SK-N-SH (cell line): Measurements from ENCODE around the gene TMEM200C. TPM values are rescaled to one million over a fixed set of nuclear protein-coding genes. Genes with fewer than 3 reads are reported as not detected.

ENCODE experiments used
- CTCF ChIA-PET: fragments of 300-600, 350-600 bp; formaldehyde crosslinking; extraction: SDS; loops from one replicate; lab custom pipeline; 2021; lab: Yijun Ruan, JAX
- POLR2A ChIA-PET: fragments of 350-600 bp; sonication (Branson Sonifier 250); formaldehyde crosslinking; extraction: SDS; loops from one replicate; lab custom pipeline; 2020; ENCODE audit warnings: antibody characterized with exemption, inconsistent platforms; lab: Yijun Ruan, JAX
- DNase-seq: peaks from one replicate; pipeline ENCODE4 v3.0.0; 2012
- H2AFZ ChIP-seq: fragments of 200-600 bp; sonication (generic); 2 replicates; pipeline ENCODE4 v1.8.1; 2016; ENCODE audit warnings: antibody characterized with exemption, mild to moderate bottlenecking, low read depth
- H3F3A ChIP-seq: fragments of 200-600 bp; sonication (generic); replicated peaks from 2 replicates; pipeline ENCODE3; 2016; ENCODE audit warnings: antibody characterized with exemption, mild to moderate bottlenecking; ENCODE audit not compliant: insufficient read depth
- H3K27ac ChIP-seq, 2 experiments: fragments of 200-500 bp in 1 of 2; fragments of 200-600 bp in 1 of 2; sonication (Bioruptor generic) in 1 of 2; sonication (generic), shearing (Covaris generic) in 1 of 2; 2 replicates each; pipeline versions ENCODE4 v1.5.1 to v1.6.1; 2014 to 2016; ENCODE audit warnings: low read depth in 2 of 2, inconsistent platforms in 1 of 2, low read length in 1 of 2, mild to moderate bottlenecking in 1 of 2, mixed read lengths in 1 of 2
- H3K27me3 ChIP-seq: fragments of 200-600 bp; sonication (generic), shearing (Covaris generic); 2 replicates; pipeline ENCODE4 v1.6.1; 2016; ENCODE audit warnings: mixed run types; ENCODE audit not compliant: insufficient read depth
- H3K36me3 ChIP-seq, 2 experiments: fragments of 200-500 bp in 1 of 2; fragments of 200-600 bp in 1 of 2; sonication (Bioruptor generic) in 1 of 2; sonication (generic) in 1 of 2; replicated peaks in 1 of 2; 2 replicates each; pipeline versions ENCODE3 to v1.5.1; 2014 to 2016; ENCODE audit warnings: low read length in 1 of 2, mild to moderate bottlenecking in 1 of 2; ENCODE audit not compliant: insufficient read depth in 2 of 2, control insufficient read depth in 1 of 2
- H3K4me1 ChIP-seq, 2 experiments: fragments of 200-500 bp in 1 of 2; fragments of 200-600 bp in 1 of 2; sonication (Bioruptor generic) in 1 of 2; sonication (generic), shearing (Covaris generic) in 1 of 2; 2 replicates each; pipeline versions ENCODE4 v1.5.1 to v1.6.1; 2014 to 2016; ENCODE audit warnings: low read depth in 1 of 2, low read length in 1 of 2, mixed run types in 1 of 2; ENCODE audit not compliant: insufficient read depth in 2 of 2, control insufficient read depth in 1 of 2
- H3K4me2 ChIP-seq: fragments of 200-600 bp; sonication (generic), shearing (Covaris generic); 2 replicates; pipeline ENCODE4 v1.6.1; 2017; ENCODE audit warnings: mixed run types
- H3K4me3 ChIP-seq, 2 experiments: fragments of 200-500 bp in 1 of 2; fragments of 200-600 bp in 1 of 2; sonication (Bioruptor generic) in 1 of 2; sonication (generic), shearing (Covaris generic) in 1 of 2; 2 replicates each; pipeline versions ENCODE4 v1.5.1 to v1.8.1; 2014 to 2016; ENCODE audit warnings: low read depth in 2 of 2, inconsistent platforms in 1 of 2, low read length in 1 of 2, mild to moderate bottlenecking in 1 of 2, mixed read lengths in 1 of 2, moderate library complexity in 1 of 2
- H3K79me2 ChIP-seq: fragments of 200-600 bp; sonication (generic); 2 replicates; pipeline ENCODE4 v1.8.1; 2017; ENCODE audit warnings: mild to moderate bottlenecking; ENCODE audit not compliant: insufficient read depth
- H3K9ac ChIP-seq: fragments of 200-600 bp; sonication (generic); 2 replicates; pipeline ENCODE4 v1.6.1; 2017; ENCODE audit warnings: mixed run types
- H3K9me2 ChIP-seq: fragments of 200-600 bp; sonication (generic); 2 replicates; pipeline ENCODE4 v1.6.1; 2017; ENCODE audit warnings: mixed run types
- H3K9me3 ChIP-seq: fragments of 200-600 bp; sonication (generic); 2 replicates; pipeline ENCODE4 v1.6.1; 2017; ENCODE audit warnings: mixed run types, mild to moderate bottlenecking, moderate library complexity
- H4K20me1 ChIP-seq: fragments of 200-600 bp; sonication (generic); 2 replicates; pipeline ENCODE4 v1.6.1; 2017; ENCODE audit warnings: mild to moderate bottlenecking, mixed run types; ENCODE audit not compliant: insufficient read depth
- CHD2 ChIP-seq: fragments of 150-350 bp; IDR thresholded peaks from 2 replicates; pipeline ENCODE4 v1.6.1; 2018; ENCODE audit warnings: low read length; ENCODE audit not compliant: partially characterized antibody
- ELF1 ChIP-seq: IDR thresholded peaks from 2 replicates; pipeline ENCODE4 v1.4.0; 2012
- EP300 ChIP-seq, 2 experiments: IDR thresholded peaks; 2 replicates each; pipeline versions ENCODE4 v1.4.0 to v1.6.1; 2012; ENCODE audit warnings: borderline replicate concordance in 1 of 2, low read depth in 1 of 2, low read length in 1 of 2
- FOXJ3 ChIP-seq: sonication (generic); formaldehyde crosslinking; IDR thresholded peaks from 2 replicates; pipeline ENCODE4 v1.5.1; 2020; ENCODE audit warnings: mild to moderate bottlenecking, missing genetic modification reagents
- GATA2 ChIP-seq: sonication (generic); formaldehyde crosslinking; IDR thresholded peaks from 2 replicates; pipeline ENCODE4 v1.5.0; 2020; ENCODE audit warnings: mild to moderate bottlenecking, missing genetic modification reagents
- MEF2A ChIP-seq: IDR thresholded peaks from 2 replicates; pipeline ENCODE4 v1.4.0; 2012; ENCODE audit warnings: low read depth, borderline replicate concordance
- NFIC ChIP-seq: IDR thresholded peaks from 2 replicates; pipeline ENCODE4 v1.4.0; 2012; ENCODE audit warnings: borderline replicate concordance
- POLR2AphosphoS5 ChIP-seq: IDR thresholded peaks from 2 replicates; pipeline ENCODE4 v1.6.1; 2012; ENCODE audit warnings: low read depth, low read length
- RXRA ChIP-seq: IDR thresholded peaks from 2 replicates; pipeline ENCODE4 v1.4.0; 2012; ENCODE audit warnings: low read depth, mild to moderate bottlenecking, borderline replicate concordance
- SIN3A ChIP-seq: IDR thresholded peaks from 2 replicates; pipeline ENCODE4 v1.6.1; 2012; ENCODE audit warnings: low read depth, mild to moderate bottlenecking, low read length, moderate library complexity, borderline replicate concordance
- SMC3 ChIP-seq: IDR thresholded peaks from 2 replicates; pipeline ENCODE4 v1.6.1; 2012; ENCODE audit warnings: low read depth, low read length, improper control_type of control experiment
- TCF12 ChIP-seq: IDR thresholded peaks from 2 replicates; pipeline ENCODE4 v1.4.0; 2012
- YY1 ChIP-seq: IDR thresholded peaks from 2 replicates; pipeline ENCODE4 v1.4.0; 2012; ENCODE audit warnings: low read depth, mild to moderate bottlenecking
- WGBS: methylation state at CpG from one replicate; pipeline ENCODE4 v1.1.6; 2017; ENCODE audit warnings: low lambda C conversion rate; 5-methylcytosine and 5-hydroxymethylcytosine counted together
- polyA plus RNA-seq, 3 experiments: library from polyadenylated mRNA; depleted of rRNA; stranded (reverse); fragments of >200 nt; gene quantifications; 2 replicates each; pipeline ENCODE4 v1.2.3, GENCODE V29; 2012
- small RNA-seq, 7 experiments: library from RNA; depleted of rRNA; stranded (forward); fragments of <200 nt; gene quantifications; one replicate each; pipeline ENCODE3, GENCODE V24; 2012
- TF ChIP-seq, protein P1 (sequence below): IDR thresholded peaks from 2 replicates; pipeline ENCODE4 v1.4.0; 2012; ENCODE audit warnings: low read depth, borderline replicate concordance
- TF ChIP-seq, protein P2 (sequence below): fragments of 150-350 bp; IDR thresholded peaks from 2 replicates; pipeline ENCODE4 v1.6.1; 2016; ENCODE audit warnings: mild to moderate bottlenecking, low read depth, low read length
- TF ChIP-seq, protein P3 (sequence below): IDR thresholded peaks from 2 replicates; pipeline ENCODE4 v1.4.0; 2012; ENCODE audit warnings: low read depth
- TF ChIP-seq, protein P4 (sequence below): IDR thresholded peaks from 2 replicates; pipeline ENCODE4 v1.6.1; 2012; ENCODE audit warnings: mild to moderate bottlenecking, low read depth, low read length, moderate library complexity
- TF ChIP-seq, protein P5 (sequence below): fragments of 150-350 bp; IDR thresholded peaks from 2 replicates; pipeline ENCODE4 v1.6.1; 2017; ENCODE audit warnings: antibody characterized with exemption, low read length, low read depth, borderline replicate concordance

The TMEM200C gene
- polyA plus RNA-seq, 1 of the 3 experiments (the other 2 are of a cell fraction): not detected

DNA sequence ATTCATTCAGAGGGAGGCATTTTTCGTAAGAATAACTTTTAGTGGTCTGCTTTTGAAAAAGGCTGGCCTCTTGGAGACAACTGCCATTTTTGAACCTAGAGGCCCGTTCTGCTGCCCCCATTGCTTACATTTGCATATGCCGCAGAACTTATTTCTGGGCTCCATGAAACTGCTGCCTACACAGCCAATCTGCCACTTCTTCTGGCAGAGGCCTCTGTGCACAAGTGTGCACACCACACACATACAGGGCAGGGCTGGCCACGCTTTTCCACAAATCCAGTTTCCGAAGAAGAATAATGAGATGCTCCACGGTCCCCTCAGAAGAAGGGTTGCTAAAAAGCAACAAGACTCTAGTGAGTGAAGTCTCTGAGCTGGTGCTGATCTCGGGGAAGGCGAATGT lies 56.2 kb downstream of the TMEM200C start:
- Histone ChIP-seq H3K27me3 (no peaks in the 10 kb centered on the region), H3K4me1 (no peaks in the 10 kb centered on the region), H3K9me3 (no peaks in the 10 kb centered on the region), H3K36me3 (no peaks in the 10 kb centered on the region), H3K79me2 (no peaks in the 10 kb centered on the region), H3K9ac (no peak overlapping the region), H3K4me3 (no peak overlapping the region), H3K4me2 (no peak overlapping the region), H3K27ac (no peak overlapping the region), H4K20me1 (no peaks in the 10 kb centered on the region), H2AFZ (no peak overlapping the region), H3K9me2 (no peaks in the 10 kb centered on the region), H3F3A (no peaks in the 10 kb centered on the region)
- TF ChIP-seq NFIC (no peak), GATA2 (no peak), CHD2 (no peak), SIN3A (no peak), RXRA (no peak), YY1 (no peak), MEF2A (no peak), FOXJ3 (no peak), SMC3 (no peak), TCF12 (no peak), ELF1 (no peak), EP300 (IDR thresholded peaks at IDR 0.05; ENCODE audit: borderline replicate concordance in 1 of 2, low read depth in 1 of 2, low read length in 1 of 2) (no peak), POLR2AphosphoS5 (no peak)
- TF ChIP-seq, protein P1, sequence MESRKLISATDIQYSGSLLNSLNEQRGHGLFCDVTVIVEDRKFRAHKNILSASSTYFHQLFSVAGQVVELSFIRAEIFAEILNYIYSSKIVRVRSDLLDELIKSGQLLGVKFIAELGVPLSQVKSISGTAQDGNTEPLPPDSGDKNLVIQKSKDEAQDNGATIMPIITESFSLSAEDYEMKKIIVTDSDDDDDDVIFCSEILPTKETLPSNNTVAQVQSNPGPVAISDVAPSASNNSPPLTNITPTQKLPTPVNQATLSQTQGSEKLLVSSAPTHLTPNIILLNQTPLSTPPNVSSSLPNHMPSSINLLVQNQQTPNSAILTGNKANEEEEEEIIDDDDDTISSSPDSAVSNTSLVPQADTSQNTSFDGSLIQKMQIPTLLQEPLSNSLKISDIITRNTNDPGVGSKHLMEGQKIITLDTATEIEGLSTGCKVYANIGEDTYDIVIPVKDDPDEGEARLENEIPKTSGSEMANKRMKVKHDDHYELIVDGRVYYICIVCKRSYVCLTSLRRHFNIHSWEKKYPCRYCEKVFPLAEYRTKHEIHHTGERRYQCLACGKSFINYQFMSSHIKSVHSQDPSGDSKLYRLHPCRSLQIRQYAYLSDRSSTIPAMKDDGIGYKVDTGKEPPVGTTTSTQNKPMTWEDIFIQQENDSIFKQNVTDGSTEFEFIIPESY: no peak
- TF ChIP-seq, protein P2, sequence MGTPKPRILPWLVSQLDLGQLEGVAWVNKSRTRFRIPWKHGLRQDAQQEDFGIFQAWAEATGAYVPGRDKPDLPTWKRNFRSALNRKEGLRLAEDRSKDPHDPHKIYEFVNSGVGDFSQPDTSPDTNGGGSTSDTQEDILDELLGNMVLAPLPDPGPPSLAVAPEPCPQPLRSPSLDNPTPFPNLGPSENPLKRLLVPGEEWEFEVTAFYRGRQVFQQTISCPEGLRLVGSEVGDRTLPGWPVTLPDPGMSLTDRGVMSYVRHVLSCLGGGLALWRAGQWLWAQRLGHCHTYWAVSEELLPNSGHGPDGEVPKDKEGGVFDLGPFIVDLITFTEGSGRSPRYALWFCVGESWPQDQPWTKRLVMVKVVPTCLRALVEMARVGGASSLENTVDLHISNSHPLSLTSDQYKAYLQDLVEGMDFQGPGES: no peak
- TF ChIP-seq, protein P3, sequence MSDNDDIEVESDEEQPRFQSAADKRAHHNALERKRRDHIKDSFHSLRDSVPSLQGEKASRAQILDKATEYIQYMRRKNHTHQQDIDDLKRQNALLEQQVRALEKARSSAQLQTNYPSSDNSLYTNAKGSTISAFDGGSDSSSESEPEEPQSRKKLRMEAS: no peak
- TF ChIP-seq, protein P4, sequence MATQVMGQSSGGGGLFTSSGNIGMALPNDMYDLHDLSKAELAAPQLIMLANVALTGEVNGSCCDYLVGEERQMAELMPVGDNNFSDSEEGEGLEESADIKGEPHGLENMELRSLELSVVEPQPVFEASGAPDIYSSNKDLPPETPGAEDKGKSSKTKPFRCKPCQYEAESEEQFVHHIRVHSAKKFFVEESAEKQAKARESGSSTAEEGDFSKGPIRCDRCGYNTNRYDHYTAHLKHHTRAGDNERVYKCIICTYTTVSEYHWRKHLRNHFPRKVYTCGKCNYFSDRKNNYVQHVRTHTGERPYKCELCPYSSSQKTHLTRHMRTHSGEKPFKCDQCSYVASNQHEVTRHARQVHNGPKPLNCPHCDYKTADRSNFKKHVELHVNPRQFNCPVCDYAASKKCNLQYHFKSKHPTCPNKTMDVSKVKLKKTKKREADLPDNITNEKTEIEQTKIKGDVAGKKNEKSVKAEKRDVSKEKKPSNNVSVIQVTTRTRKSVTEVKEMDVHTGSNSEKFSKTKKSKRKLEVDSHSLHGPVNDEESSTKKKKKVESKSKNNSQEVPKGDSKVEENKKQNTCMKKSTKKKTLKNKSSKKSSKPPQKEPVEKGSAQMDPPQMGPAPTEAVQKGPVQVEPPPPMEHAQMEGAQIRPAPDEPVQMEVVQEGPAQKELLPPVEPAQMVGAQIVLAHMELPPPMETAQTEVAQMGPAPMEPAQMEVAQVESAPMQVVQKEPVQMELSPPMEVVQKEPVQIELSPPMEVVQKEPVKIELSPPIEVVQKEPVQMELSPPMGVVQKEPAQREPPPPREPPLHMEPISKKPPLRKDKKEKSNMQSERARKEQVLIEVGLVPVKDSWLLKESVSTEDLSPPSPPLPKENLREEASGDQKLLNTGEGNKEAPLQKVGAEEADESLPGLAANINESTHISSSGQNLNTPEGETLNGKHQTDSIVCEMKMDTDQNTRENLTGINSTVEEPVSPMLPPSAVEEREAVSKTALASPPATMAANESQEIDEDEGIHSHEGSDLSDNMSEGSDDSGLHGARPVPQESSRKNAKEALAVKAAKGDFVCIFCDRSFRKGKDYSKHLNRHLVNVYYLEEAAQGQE: no peak
- TF ChIP-seq, protein P5, sequence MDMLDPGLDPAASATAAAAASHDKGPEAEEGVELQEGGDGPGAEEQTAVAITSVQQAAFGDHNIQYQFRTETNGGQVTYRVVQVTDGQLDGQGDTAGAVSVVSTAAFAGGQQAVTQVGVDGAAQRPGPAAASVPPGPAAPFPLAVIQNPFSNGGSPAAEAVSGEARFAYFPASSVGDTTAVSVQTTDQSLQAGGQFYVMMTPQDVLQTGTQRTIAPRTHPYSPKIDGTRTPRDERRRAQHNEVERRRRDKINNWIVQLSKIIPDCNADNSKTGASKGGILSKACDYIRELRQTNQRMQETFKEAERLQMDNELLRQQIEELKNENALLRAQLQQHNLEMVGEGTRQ: no peak
- WGBS: 38% methylated on average over 8 of the region's 8 CpGs
- POLR2A ChIA-PET: no interaction called here
- CTCF ChIA-PET: interaction anchor here (2.0 kb wide), 1 partner anchor 11 kb away, joined by 6 read pairs; no protein-coding TSS in a partner anchor
- no peak for DNase-seq

Small RNA genes lying within 50 kb of the gene (small RNA-seq; reads per million reads assigned to genes)
- 0 reads per million in 7 experiments for gene MIR3976
